Activated CD4-positive, alpha-beta T cell treated with anti-CD3 and anti-CD28 coated beads, Interleukin-2, amount 50 U/mL, for 1 hour (primary cell): ENCODE results near the gene SCN3A.

Experiments
- DNase-seq: peaks from one replicate; pipeline ENCODE4 v3.0.0-alpha.2; 2020

The SCN3A gene

DNA sequence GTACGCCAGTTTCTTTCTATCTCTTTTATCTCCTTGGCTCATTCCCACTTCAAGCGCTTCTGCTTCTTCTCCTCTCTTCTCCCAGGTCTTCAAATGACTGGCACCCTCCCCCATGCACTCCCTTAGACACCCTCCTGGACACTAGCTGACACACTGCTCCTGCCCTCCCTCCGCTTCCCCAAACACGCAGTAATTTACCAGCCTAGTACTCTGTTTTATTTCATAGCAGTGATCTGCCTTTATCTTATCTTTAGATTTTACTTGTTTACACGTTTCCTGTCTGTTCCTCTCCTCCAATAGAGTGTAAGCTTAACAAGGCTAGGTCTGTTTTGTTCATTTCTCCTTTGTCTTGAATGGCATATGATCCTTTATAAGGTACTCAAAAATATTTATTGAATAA lies 93.9 kb downstream of the SCN3A start:
- DNase-seq, result no peak

DNA sequence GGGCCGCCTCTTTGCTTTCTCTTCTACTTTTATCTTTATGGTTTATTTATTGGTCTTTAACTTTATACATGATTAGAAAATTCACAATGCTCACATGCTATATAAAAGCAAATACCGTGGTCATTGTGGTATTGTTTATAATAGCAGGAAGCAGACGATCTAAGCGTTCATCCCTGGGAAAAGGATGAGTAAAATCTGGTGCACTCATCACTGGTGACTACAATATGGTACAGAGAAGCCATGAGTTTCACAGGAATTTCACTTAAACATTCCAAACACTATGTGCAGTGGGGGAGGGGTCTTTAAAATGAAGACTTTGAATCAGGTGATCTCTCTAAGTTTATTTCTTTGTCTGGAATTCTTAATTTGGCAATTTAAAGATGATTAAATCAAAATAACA lies 97.9 kb downstream of the SCN3A start:
- no peak for DNase-seq

DNA sequence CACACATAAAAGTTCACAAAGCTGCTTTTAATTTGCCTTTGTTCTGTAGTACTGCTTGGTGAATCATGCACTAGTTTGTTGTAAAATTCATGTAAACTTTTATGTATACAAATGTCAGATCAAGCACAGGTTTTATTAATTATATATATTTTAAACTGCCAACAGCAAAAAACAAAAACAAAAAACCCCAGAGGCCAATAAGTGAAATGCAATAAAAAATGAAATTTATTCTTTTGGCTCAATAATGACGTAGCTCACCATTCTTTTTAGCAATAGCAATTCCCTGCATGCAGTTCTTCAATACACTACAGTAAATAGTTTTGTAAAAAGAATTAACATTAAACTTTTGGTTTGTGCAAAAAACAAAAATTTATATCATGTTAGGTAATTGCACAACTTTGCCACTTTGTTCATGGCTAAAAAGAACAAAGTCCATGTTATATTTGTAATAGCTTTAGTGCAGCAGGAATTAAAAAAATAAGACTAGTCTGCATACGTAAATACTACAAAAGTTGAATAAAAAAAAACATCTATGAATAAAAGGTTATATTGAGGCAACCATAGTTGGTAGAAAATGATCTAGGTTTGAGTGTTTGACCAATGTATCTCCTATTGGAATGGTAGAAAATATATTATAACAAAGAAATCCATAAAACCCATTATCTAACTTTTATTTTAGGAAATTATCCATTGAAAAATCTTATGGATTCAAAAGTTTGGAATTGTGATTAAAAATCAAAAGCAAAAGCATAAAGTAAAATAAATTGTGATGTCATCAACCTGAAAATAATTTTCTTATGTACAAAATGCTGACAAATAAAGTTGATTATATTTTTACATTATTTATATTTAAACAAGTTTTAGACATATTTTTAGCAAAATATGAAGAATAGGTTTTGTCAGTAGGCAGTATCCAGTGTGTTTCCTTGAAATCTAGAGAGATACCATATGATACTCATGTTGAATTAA lies 115.6 kb downstream of the SCN3A start:
- DNase-seq, result no peak

DNA sequence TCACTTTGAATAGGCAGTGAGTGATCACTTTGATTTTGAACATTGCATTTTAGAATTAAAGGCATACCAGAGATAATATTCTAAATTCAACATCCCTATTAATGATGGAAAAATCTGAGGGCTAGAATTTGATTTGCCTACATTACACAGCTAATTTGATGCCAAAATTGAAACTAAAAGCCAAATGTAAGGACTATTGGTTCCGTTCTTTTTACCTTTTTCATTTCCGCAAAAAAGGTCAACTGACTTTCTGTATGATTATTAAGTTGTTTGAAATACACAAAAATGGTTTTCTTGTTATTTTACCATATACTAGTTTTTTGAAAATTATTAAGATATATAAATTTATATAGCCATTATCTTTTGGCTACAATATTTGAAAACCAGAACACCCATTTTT lies 117.5 kb downstream of the SCN3A start:
- no peak for DNase-seq

DNA sequence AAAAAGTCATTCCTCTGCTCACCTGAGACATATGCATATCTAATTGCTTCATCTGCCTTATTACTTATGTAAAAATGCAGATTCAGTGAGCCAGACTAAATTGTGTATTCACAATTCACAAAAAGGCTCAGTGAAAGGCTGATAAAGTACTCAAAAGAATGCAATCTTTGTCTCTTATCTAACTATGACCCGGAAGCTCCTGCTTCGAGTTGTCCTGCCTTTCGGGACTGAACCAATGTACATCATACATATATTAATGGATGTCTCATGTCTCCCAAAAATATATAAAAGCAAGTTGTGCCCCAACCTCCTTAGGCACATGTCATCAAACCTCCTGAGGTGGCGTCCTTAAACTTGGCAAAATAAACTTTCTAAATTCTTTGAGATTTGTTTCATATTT lies 120.5 kb downstream of the SCN3A start:
- DNase-seq, result no peak

DNA sequence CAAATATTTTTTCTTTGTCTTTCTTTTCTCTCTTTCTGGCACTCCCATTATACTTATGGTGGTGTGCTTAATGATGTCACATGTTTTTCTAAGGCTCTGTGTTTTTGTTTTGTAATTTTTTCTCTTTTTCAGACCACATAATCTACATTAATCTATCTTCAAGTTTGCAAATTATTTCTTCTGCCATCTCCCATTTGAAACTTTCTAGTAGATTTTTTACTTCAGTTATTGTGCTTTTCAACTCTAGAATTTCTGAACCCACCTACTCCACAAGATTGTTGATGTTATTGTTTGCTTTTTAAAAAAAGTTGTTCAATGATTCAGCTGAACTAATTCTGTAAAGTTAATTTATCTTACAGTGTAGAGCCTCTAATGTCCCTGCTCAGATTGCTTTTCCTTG lies 121.4 kb downstream of the SCN3A start:
- no peak for DNase-seq

DNA sequence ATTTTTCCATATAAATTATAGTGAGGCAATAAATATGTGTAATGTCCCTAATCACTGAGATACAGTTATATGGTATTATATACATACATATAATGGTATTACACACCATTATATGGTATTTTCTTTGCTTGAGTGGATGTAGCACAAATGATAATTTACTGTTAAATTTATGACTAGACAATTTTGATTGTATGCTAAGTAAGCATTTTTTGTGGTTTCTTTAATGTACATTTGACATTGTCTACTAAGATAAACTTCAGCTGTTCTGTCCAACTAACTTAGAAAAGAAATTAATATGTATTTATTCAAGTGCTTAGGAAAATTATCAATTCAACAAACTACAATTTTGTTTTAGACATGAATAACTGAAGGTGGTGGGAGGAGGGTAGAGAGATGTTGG lies 122.6 kb downstream of the SCN3A start:
- no peak for DNase-seq

DNA sequence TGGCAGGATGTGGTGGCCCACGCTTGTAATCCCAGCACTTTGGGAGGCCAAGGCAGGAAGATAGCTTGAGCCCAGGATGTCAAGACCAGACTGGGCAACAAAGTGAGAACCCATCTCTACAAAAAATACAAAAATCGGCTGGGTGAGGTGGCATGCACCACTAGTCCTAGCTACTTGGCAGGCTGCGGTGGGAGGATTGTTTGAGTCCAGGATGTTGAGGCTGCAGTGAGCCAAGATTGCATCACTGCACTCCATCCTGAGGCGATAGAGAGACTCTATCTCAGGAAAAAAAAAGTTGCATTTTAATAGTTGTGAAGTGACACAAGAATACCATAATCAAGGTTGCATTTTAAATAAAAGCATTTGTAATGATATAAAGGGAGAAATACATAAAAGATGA lies 124.4 kb downstream of the SCN3A start:
- DNase-seq, result no peak

DNA sequence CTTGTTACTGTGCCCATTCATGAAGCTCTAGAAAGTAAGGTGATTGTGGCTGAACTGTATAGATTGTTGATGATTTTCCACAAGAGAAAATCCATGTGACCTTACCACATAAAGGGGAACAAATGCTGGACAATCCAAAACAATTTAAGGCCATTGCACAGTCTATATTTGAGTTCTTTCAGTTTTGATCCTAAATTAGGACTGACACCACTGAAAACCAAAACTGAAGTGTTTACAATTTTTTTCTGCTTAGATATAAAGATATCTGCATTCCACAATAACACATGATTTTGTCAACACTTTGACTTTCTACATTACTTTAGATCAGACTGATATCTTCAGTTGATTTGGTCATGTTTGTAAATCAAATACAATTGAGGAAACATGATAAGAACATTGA lies 124.9 kb downstream of the SCN3A start:
- DNase-seq, result no peak

DNA sequence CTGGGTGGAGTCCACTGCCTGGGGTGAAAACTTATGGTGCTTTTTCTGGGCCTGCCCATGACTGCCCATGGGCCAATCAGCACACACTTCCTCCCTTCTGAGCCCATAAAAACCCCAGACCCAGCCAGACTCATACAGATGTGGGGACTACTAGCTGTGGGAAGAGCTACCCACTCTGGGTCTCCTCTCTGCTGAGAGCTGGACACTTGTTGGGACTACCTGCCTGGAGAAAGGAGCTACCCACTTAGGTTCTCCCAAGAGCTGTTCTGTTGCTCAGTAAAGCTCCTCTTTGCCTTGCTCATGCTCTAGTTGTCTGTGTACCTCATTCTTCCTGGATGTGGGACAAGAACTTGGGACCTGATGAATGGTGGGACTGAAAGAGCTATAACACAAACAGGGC lies 129.0 kb downstream of the SCN3A start:
- no peak for DNase-seq

DNA sequence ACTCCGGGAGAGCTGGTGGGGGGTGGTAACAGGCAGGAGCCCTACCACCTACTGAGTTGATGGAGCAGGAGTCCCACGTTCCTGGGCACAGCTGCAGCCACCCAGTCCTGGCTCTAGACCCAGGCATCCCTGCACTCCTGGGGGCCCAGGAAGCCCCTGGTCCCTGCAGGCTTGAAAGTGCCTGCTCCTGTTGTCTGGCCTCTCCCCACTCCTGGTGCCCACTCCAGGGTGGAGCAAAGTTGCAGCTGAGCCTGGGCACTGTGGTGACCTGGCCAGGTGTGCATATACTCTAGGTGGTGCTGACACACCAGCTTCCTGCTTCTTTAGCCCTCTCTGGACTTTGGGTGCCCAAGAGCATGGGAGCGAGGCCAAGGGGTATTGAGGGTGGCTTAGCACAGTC lies 129.5 kb downstream of the SCN3A start:
- DNase-seq, result no peak

DNA sequence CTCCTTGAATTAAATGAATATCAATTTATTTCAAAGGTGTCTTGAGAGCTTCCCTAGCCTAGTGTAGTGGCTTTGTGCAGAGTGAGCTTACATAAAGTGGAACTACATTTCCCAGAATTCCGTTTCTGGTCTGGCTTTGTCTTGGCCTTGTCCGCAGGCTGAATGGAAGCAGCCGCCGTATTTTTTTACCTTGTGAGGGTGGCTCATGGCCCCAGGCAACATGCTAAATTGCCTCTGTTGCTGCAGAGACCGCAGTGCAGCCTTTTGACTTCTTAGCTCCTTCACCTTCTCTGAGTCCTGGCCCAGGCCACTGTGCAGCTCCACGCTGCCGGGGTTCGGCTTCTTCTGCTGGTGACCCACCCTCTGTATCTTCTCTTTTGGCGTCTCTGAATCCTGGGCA lies 133.8 kb downstream of the SCN3A start:
- DNase-seq, result no peak

DNA sequence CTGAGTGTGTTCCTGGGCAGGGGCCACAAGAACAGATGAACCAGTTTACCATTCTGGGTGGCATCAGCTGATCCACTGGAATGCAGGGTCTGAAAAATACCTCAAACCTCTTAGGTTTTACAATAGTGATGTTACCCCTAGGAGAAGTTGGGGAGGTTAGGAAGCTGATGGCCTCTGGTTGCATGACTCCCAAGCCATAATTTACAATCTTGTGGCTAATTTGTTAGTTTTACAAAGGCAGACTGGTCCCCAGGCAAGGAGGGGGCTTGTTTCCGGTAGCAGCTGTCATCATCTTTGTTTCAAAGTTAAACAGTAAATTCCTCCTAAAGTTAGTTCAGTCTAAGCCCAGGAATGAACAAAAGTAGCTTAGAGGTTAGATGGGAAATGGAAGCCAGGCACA lies 134.7 kb downstream of the SCN3A start:
- no peak for DNase-seq

DNA sequence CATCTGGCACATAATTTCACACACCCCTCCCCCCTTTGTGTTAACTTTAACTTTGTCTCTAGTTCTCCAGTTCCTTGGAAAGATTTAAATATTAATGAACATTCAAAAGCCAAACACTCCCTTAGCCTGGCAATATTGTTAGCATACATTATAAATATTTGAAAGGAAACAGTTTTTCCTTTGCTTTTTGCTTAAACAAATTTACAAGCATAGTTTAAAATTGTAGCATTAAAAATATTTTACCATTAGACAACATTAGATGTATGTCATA lies 135.4 kb downstream of the SCN3A start:
- DNase-seq, result no peak

DNA sequence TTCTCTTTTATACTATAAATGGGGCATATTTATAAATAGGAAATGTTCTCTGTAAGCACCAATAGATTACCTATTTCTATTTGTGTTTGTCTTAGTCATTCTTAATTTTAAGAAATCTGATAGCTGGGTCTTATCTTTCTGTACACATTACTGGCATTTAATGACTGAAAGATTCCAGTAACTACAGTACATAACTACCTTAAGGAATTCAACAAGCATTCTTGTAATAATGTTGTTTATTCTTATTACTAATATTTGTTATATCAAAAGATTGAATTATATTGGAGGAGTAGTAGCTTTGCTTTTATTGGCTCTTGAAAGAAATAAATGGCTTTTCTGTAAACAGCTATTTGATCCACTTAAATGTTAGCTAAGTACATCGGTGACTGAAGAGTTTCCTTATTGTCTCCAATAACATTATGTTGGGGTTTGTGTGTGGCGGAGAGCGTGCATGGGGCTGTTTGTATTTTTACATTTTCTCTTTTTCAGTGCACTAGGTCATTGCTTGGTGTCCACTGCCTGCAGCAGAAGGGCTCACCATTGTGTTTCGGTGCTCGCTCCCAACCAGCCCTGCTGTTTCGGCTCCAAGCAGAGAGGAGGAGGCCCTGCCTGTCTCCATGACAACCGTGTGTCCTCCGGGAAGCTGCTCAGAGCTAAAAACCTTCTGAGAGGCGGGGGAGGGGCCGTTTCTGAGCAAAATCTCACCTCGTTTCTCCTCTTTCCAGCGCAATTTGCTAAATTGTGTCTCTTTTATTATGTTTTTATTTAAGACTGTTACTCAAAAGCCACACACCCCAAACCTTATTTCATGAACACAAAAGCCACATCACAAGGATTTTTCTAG lies 136.0 kb downstream of the SCN3A start:
- no peak for DNase-seq

DNA sequence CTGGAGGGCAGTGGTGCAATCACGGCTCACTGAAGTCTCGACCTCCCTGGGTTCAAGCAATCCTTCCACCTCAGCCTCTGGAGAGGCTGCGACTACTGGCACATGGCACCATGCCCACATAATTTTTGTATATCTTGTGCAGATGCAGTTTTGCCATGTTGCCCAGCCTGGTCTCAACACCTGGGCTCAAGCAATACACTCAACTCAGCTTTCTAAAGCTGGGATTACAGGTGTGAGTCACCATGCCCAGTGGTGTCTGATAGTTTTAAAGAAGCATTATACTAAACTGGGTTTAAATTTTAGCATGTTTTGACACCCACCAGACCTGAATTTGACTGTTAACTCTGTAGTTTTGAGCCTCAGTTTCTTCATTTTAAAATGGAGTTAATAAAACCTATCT lies 139.1 kb downstream of the SCN3A start:
- no peak for DNase-seq

DNA sequence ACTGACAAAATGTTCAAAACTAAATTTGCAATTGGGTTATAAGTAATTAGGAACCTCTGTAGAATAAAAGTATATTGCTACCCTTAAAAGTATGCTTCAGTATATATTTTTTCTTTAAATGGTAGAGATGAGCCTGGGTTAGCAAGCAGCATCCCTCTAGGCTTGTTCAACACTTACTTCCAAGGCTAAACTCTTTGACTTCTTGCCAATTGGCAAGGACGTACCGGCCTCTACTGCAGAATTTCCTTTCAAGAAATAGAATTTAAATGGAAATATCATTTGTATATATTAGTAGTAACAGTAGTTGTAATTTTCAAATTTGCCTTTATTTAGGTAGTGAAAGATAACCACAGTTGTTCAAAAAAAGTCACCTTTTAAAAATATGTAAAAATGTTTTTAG lies 143.4 kb downstream of the SCN3A start:
- no peak for DNase-seq

DNA sequence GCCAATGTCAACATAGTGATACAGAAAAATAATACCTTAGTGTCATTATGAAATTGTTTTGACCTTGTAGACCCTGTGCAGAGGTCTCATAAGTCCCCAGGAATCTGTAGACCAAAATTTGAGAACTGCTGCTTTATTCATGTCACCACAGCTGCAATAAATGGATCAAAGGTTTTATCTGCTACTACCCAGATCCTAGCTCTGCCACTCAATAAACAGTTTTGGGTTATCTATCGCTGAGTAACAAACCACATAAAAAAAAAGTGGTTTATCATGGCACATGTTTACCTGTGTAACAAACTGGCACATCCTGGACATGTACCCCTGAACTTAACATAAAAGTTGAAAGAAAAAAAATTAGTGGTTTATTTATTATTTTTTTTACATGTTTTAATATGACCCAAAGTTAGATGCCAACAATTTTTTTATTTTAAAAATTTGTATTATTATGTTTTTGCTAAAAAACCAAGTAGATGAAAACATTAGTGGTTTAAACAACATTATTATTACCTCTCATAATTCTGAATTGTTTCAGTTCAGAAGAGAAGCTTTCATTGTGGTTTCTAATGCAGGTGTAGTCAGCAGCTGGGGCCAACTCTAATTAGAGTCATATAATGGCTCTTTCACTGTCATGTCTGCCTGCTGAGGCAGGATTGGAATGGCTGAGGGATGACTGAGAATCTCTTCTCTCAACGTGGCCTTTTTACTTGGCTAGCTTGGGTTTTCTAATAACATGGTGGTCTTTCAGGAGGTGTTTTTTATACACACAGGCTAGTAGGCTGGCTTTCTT lies 145.2 kb downstream of the SCN3A start:
- no peak for DNase-seq

DNA sequence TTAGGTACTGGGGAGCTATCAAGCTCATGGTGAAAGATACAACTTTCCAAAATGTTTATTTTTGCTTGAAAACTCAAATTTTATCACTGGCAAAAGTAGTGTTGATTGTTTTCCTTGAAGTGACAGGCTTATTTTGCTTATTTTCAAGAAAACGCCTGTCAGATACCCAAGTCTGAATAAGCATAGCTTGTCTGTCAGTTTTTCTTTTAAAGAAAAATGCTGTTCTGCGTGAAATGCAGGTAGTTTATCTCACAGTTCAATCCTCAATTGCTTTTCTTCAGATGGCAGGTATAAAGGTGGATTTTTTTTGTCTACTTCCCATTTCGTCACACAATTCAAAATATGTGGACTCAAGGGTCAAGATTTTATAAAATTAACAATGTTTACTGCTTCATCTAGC lies 145.9 kb downstream of the SCN3A start:
- no peak for DNase-seq

DNA sequence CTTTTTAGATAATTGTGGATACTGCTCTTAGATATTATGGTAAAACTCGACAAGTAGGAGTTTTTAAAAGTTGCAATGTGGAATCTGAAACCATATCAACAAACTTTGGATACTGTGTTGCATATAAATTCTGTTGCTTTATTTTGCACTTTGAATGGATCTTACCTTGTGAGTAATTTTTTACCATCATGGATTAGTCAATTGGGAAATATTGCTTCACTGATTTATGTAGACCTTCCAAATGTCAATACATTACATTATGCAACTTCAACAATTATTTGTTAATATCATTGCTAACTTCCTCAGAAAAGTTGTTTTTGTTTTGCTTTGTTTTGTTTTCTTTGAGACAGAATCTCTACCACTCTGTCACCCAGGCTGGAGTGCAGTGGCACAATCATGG lies 146.5 kb downstream of the SCN3A start:
- DNase-seq, result no peak

DNA sequence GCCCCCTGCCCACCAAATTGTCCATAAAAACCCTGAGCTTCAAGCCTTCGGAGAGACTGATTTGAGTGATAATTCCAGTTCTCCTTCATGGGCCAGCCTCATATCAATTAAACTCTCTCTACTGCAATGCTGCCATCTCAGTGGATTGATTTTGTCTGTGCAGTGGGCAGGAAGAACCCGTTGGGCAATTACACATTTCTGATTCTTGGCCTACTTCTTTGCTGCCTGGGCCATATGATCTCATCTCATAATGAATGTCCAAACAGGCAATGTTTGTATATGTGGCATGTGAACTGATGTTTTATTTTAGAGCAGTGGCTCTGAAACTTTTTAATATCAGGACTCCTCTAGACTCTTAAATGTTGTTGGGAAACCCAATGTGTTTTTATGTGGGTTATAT lies 147.3 kb downstream of the SCN3A start:
- no peak for DNase-seq

DNA sequence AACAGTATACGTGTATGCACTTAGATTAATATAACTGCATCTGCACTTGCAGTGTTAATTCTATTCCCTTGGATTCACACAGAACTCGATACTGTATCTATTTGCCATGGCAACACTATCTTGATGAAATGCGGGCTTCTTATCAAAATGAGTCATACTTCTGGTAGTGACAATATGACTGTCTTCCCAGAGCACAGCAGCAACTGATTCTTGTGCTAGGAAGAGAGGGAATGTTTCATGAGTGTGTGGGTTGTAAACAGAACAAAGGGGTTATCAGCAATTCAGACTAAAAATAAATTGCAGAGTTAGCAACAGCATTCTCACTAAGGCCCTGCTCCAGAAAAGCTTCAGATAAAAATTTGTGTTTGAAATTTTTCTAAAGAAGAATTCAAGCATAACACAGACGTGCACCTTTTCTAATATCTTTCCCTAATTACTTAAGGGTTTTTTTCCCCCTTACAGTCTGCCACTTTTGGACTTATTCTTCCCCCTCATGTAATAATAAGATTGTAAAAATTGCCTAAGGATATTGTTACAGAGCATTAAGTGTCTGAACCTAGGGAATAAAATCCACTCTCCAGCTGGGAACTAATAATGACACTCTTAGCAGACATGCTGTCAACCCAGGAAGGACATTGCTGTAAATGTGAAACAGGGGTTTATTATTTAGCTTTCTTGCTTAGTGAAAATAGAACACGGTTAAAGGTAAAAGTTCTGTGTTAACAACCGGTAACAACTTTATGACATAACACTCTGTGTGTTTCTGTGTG lies 148.6 kb downstream of the SCN3A start:
- no peak for DNase-seq

DNA sequence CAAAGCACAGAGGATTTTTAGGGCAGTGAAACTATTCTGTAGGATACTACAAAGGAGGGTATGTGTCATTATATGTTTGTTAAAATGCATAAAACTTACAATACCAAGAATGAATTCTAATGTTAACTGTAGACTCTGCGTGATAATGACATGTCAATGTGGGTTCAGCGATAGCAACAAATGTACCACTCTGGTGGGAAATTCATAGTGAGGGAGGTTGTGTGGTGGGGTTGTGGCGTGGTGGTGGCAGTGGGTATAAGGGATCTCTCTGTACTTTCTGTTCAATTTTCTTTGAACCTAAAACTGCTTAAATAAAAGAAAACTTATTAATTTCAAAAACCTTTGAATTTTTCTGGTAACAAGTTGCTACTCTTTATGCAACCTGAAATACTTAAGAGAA lies 149.2 kb downstream of the SCN3A start:
- DNase-seq, result no peak
